ENCODE data around the gene CDC6. TPM values are rescaled to one million over a fixed set of nuclear protein-coding genes. Genes with fewer than 3 reads are reported as not detected.

CDC6 gene
- total RNA-seq, 1 experiment from 2014 or later: 567 TPM

- Mint-ChIP-seq H3K4me1 (ENCODE audit: low read depth, unreplicated experiment) (peaks cover 38% of the 10 kb centered on the region), H3K9me3 (ENCODE audit: low read depth, unreplicated experiment) (no peaks in the 10 kb centered on the region), H3K27me3 (ENCODE audit: unreplicated experiment) (no peaks in the 10 kb centered on the region), H3K4me3 (ENCODE audit: low read depth, unreplicated experiment) (peak overlapping the region; percentile 89), H3K27ac (ENCODE audit: unreplicated experiment) (peak overlapping the region; percentile 71), H3K36me3 (ENCODE audit: insufficient read depth, unreplicated experiment) (peaks cover 85% of the 10 kb centered on the region)
- intact Hi-C loops (cut with micrococcal nuclease; ENCODE audit: unreplicated experiment): loop anchor here (1.0 to 2.0 kb wide), 2 partner anchors 15 to 24 kb away; no protein-coding TSS in a partner anchor
- peak; percentile 100 for TF ChIP-seq CTCF (IDR thresholded peaks at IDR 0.05; ENCODE audit: unreplicated experiment)
- TSS peak; percentile 95 for BruUV-seq (replicated peaks)
- peak; percentile 98 for DNase-seq
- CTCF ChIA-PET: interaction anchor here (0.5 to 36.5 kb wide), 53 partner anchors 8 to 1362 kb away, joined by 3 to 1520 read pairs (median 4); partner anchors contain the start of genes CDC6, GJD3, RARA and TOP2A
Measured at GRCh38 chr17:40317345-40317873, 29.7 kb downstream of the CDC6 start.

- intact Hi-C loops (cut with micrococcal nuclease; ENCODE audit: unreplicated experiment): loop anchor here (1.0 to 2.0 kb wide), 2 partner anchors 15 to 23 kb away; no protein-coding TSS in a partner anchor
- peak overlapping the region; percentile 89 for H3K4me3 Mint-ChIP-seq (ENCODE audit: low read depth, unreplicated experiment)
- H3K27me3 Mint-ChIP-seq (ENCODE audit: unreplicated experiment): no peaks in the 10 kb centered on the region
- CTCF ChIA-PET: interaction anchor here (0.6 to 36.5 kb wide), 34 partner anchors 7 to 556 kb away, joined by 3 to 1520 read pairs (median 4); partner anchors contain the start of genes CDC6, GJD3, IGFBP4 and RARA
- H3K36me3 Mint-ChIP-seq (ENCODE audit: insufficient read depth, unreplicated experiment): peaks cover 91% of the 10 kb centered on the region
- H3K27ac Mint-ChIP-seq (ENCODE audit: unreplicated experiment): peak overlapping the region; percentile 71
- no peaks in the 10 kb centered on the region for H3K9me3 Mint-ChIP-seq (ENCODE audit: low read depth, unreplicated experiment)
- peaks cover 45% of the 10 kb centered on the region for H3K4me1 Mint-ChIP-seq (ENCODE audit: low read depth, unreplicated experiment)
- peak; percentile 100 for DNase-seq
- no peak for TF ChIP-seq CTCF (IDR thresholded peaks at IDR 0.05; ENCODE audit: unreplicated experiment)
- BruUV-seq (replicated peaks): TSS peak; percentile 70
Measured at GRCh38 chr17:40317880-40318829, 30.5 kb downstream of the CDC6 start.

GRCh38 chr17:40318830-40319391 lies 31.2 kb downstream of the CDC6 start:
- no TSS peak for BruUV-seq (replicated peaks)
- TF ChIP-seq CTCF (IDR thresholded peaks at IDR 0.05; ENCODE audit: unreplicated experiment): no peak
- H3K27ac Mint-ChIP-seq (ENCODE audit: unreplicated experiment): peak overlapping the region; percentile 28
- peak; percentile 49 for DNase-seq
- H3K9me3 Mint-ChIP-seq (ENCODE audit: low read depth, unreplicated experiment): no peaks in the 10 kb centered on the region
- H3K36me3 Mint-ChIP-seq (ENCODE audit: insufficient read depth, unreplicated experiment): peaks cover 94% of the 10 kb centered on the region
- intact Hi-C loops (cut with micrococcal nuclease; ENCODE audit: unreplicated experiment): no loop called here
- CTCF ChIA-PET: interaction anchor here (0.5 to 36.5 kb wide), 16 partner anchors 6 to 619 kb away, joined by 3 to 1520 read pairs (median 4); partner anchors contain the start of genes ERBB2, GJD3, IGFBP4 and RARA
- peak overlapping the region; percentile 89 for H3K4me3 Mint-ChIP-seq (ENCODE audit: low read depth, unreplicated experiment)
- H3K27me3 Mint-ChIP-seq (ENCODE audit: unreplicated experiment): no peaks in the 10 kb centered on the region
- H3K4me1 Mint-ChIP-seq (ENCODE audit: low read depth, unreplicated experiment): peaks cover 53% of the 10 kb centered on the region
